ENCODE results near the gene SRPRA. TPM values are rescaled to one million over a fixed set of nuclear protein-coding genes. Genes with fewer than 3 reads are reported as not detected.

Gene SRPRA
- total and polyA plus RNA-seq, 2 donors (not counting 3 experiments of a cell fraction or from before 2014, with no cell fraction given) = 104 to 116 TPM

DNA sequence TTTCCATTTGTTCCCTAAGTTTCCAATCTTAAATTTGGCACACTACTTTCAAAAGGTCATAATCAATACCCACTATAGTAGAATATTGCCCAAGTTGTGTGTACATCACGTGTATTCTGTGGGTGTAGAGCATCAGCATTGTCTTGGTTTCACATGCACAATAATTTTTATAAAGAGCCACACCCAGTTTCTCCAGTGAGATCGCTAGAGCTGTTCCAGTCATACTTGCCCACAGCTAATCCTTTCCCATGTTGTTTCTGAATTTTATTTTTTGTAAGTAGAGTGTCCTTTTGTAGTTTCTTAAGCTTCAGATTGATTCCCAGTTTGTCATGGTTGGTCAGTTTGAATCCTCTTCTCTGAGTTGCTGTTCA lies 43.4 kb downstream of the SRPRA start:
- dilution Hi-C loops (cut with MboI; ENCODE audit: extremely low pct_ligation_motif_present, low sequenced_read_pairs) = no loop called here
- Histone ChIP-seq H3K79me2 (ENCODE audit: control insufficient read depth, insufficient read depth, low read length) (peaks cover 39% of the 10 kb centered on the region), H3K9me3 (replicated peaks; ENCODE audit: control insufficient read depth, insufficient read depth, low read length) (no peaks in the 10 kb centered on the region), H3K36me3 (ENCODE audit: control insufficient read depth in 2 of 2, extremely low read depth in 1 of 2, insufficient read depth in 2 of 2, low read length in 2 of 2) (no peaks in the 10 kb centered on the region), H4K20me1 (replicated peaks; ENCODE audit: control insufficient read depth, extremely low read depth, insufficient read depth, low read length) (peaks cover 3% of the 10 kb centered on the region), H3K27me3 (ENCODE audit: control insufficient read depth in 2 of 2, insufficient read depth in 2 of 2, low read length in 2 of 2) (no peaks in the 10 kb centered on the region), H3K9ac (replicated peaks; ENCODE audit: extremely low read depth, insufficient read depth, low read length) (no peak overlapping the region), H3K4me2 (ENCODE audit: insufficient read depth, low read length) (no peak overlapping the region), H3K4me1 (ENCODE audit: control insufficient read depth, extremely low read depth, insufficient read depth, low read length) (peaks cover 8% of the 10 kb centered on the region), H3K4me3 (replicated peaks in 1 of 3; ENCODE audit: insufficient read depth in 1 of 3, low read depth in 1 of 3, low read length in 3 of 3) (no peak overlapping the region), H2AFZ (ENCODE audit: low read depth, low read length) (no peak overlapping the region), H3K9me1 (replicated peaks; ENCODE audit: control insufficient read depth, extremely low read depth, insufficient read depth, low read length) (no peaks in the 10 kb centered on the region), H3K27ac (ENCODE audit: insufficient read depth, low read depth, low read length) (no peak overlapping the region)
- intact Hi-C loops (cut with micrococcal nuclease) = no loop called here
- ChIA-PET CTCF (interaction anchor here (1.4 kb wide), 1 partner anchor 13 kb away, joined by 4 read pairs; the partner anchor contains the start of gene FAM118B), POLR2A (no interaction called here)
- TF ChIP-seq, protein P1, sequence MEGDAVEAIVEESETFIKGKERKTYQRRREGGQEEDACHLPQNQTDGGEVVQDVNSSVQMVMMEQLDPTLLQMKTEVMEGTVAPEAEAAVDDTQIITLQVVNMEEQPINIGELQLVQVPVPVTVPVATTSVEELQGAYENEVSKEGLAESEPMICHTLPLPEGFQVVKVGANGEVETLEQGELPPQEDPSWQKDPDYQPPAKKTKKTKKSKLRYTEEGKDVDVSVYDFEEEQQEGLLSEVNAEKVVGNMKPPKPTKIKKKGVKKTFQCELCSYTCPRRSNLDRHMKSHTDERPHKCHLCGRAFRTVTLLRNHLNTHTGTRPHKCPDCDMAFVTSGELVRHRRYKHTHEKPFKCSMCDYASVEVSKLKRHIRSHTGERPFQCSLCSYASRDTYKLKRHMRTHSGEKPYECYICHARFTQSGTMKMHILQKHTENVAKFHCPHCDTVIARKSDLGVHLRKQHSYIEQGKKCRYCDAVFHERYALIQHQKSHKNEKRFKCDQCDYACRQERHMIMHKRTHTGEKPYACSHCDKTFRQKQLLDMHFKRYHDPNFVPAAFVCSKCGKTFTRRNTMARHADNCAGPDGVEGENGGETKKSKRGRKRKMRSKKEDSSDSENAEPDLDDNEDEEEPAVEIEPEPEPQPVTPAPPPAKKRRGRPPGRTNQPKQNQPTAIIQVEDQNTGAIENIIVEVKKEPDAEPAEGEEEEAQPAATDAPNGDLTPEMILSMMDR (IDR thresholded peaks at IDR 0.05; ENCODE audit: extremely low read depth in 1 of 2, insufficient read depth in 1 of 2, low read depth in 1 of 2, low read length in 2 of 2) = no peak
- TF ChIP-seq FOS (IDR thresholded peaks at IDR 0.05; ENCODE audit: borderline replicate concordance, insufficient read depth, low read length) (no peak), GATA2 (IDR thresholded peaks at IDR 0.05; ENCODE audit: insufficient read depth, insufficient read length, low read depth, low read length) (no peak), EZH2 (IDR thresholded peaks at IDR 0.05; ENCODE audit: borderline replicate concordance, low read depth, low read length, severe bottlenecking) (no peak), JUN (IDR thresholded peaks at IDR 0.05; ENCODE audit: borderline replicate concordance, insufficient read depth, insufficient read length, low read depth) (no peak), POLR2AphosphoS5 (IDR thresholded peaks at IDR 0.05; ENCODE audit: insufficient read depth, low read depth, low read length) (no peak)
- TF ChIP-seq, protein P2, sequence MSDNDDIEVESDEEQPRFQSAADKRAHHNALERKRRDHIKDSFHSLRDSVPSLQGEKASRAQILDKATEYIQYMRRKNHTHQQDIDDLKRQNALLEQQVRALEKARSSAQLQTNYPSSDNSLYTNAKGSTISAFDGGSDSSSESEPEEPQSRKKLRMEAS (IDR thresholded peaks at IDR 0.05; ENCODE audit: insufficient read depth, insufficient read length) = no peak
- no TSS peak for BruUV-seq (replicated peaks)
- DNase-seq (ENCODE audit: low read depth, low spot score) (no peak), FAIRE-seq (no peak)
